M059J (cell line): ENCODE data around the gene GPC5. TPM values are rescaled to one million over a fixed set of nuclear protein-coding genes. Genes with fewer than 3 reads are reported as not detected.

Source experiments
- DNase-seq: peaks from one replicate; pipeline ENCODE4 v3.0.0-alpha.2; 2012; ENCODE audit warnings: low read depth
- total RNA-seq: library from RNA; depleted of rRNA; stranded (reverse); fragments of >200 nt; shearing (Covaris generic); gene quantifications from 2 replicates; pipeline ENCODE4 v1.2.3, GENCODE V29; 2014; rRNA removed

The GPC5 gene
- total RNA-seq, 1 experiment from 2014 or later: 0.25 TPM

GRCh38 chr13:92830821-92831220, 1432.4 kb downstream of the GPC5 start:
- no peak for DNase-seq

GRCh38 chr13:92833071-92833470, 1434.7 kb downstream of the GPC5 start:
- no peak for DNase-seq

- DNase-seq: no peak
Observed at GRCh38 chr13:92836171-92836570, 1437.8 kb downstream of the GPC5 start.

GRCh38 chr13:92838786-92839185, 1440.4 kb downstream of the GPC5 start:
- DNase-seq: peak; percentile 82

GRCh38 chr13:92842145-92842544, 1443.7 kb downstream of the GPC5 start:
- DNase-seq: peak; percentile 75

- DNase-seq: peak; percentile 73
Observed at GRCh38 chr13:92843549-92843948, 1445.1 kb downstream of the GPC5 start.

- no peak for DNase-seq
Observed at GRCh38 chr13:92849381-92849780, 1451.0 kb downstream of the GPC5 start.

- no peak for DNase-seq
Observed at GRCh38 chr13:92864584-92865284, 1466.3 kb downstream of the GPC5 start.

- no peak for DNase-seq
Observed at GRCh38 chr13:92873029-92873428, 1474.6 kb downstream of the GPC5 start.

- no peak for DNase-seq
Observed at GRCh38 chr13:92886535-92887077, 1488.2 kb downstream of the GPC5 start.

GRCh38 chr13:92894447-92894846, 1496.0 kb downstream of the GPC5 start:
- DNase-seq: no peak

- no peak for DNase-seq
Observed at GRCh38 chr13:92896842-92897241, 1498.4 kb downstream of the GPC5 start.

GRCh38 chr13:92898946-92899345, 1500.5 kb downstream of the GPC5 start:
- peak; percentile 5 for DNase-seq

- DNase-seq: no peak
Observed at GRCh38 chr13:92900446-92900845, 1502.0 kb downstream of the GPC5 start.

- no peak for DNase-seq
Observed at GRCh38 chr13:92901739-92902138, 1503.3 kb downstream of the GPC5 start.

- no peak for DNase-seq
Observed at GRCh38 chr13:92912629-92913028, 1514.2 kb downstream of the GPC5 start.

- DNase-seq: no peak
Observed at GRCh38 chr13:92913840-92914239, 1515.4 kb downstream of the GPC5 start.

Other genes starting within 250 kb of the GPC5 start
- gene MIR17HG, start 50.9 kb upstream of the GPC5 start, total RNA-seq: 0.44 and 0.62 TPM in 2 replicates